ENCODE results near the gene MBD6. TPM values are rescaled to one million over a fixed set of nuclear protein-coding genes. Genes with fewer than 3 reads are reported as not detected.
"Not testable (repeated sequence)": the region's sequence is repeated elsewhere in the genome, so short reads cannot be mapped to it uniquely, and the experiment has no call there.

Gene MBD6
- polyA plus RNA-seq, 6 donors from 2014 or later = 1.8 to 8.2 (median 5.0) TPM

DNA sequence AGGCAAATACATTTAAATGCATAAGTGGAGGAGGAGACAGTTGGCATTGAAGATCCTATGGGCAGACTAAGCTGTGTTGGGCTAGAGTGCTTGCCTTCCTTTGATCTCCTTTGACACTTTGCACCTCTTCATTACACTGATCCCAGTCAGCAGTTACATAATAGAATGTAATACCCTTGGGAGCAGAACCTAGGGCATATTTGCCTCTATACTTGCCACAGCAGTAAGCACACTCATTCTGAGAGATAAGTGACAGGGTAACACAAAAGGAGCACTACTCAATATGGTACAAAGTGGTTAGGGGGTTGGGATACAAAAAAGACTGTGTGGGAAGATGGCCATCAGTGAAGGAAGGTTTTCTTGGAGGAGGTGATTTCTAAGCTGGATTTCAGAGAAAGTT is 25.8 kb upstream of the MBD6 start:
- Mint-ChIP-seq H3K4me1 (peaks cover 5 to 11% (median 6%) of the 10 kb centered on the region in 3 donors), H3K4me3 (no peak overlapping the region), H3K9me3 (no peaks in the 10 kb centered on the region), H3K27me3 (no peaks in the 10 kb centered on the region), H3K27ac (peak overlapping the region in 1 of 6 donors; percentile 0), H3K36me3 (peaks cover 8 to 38% of the 10 kb centered on the region in 2 donors)
- DNase-seq (no peak), ATAC-seq (ENCODE audit: low read depth in 2 of 2) (no peak)

DNA sequence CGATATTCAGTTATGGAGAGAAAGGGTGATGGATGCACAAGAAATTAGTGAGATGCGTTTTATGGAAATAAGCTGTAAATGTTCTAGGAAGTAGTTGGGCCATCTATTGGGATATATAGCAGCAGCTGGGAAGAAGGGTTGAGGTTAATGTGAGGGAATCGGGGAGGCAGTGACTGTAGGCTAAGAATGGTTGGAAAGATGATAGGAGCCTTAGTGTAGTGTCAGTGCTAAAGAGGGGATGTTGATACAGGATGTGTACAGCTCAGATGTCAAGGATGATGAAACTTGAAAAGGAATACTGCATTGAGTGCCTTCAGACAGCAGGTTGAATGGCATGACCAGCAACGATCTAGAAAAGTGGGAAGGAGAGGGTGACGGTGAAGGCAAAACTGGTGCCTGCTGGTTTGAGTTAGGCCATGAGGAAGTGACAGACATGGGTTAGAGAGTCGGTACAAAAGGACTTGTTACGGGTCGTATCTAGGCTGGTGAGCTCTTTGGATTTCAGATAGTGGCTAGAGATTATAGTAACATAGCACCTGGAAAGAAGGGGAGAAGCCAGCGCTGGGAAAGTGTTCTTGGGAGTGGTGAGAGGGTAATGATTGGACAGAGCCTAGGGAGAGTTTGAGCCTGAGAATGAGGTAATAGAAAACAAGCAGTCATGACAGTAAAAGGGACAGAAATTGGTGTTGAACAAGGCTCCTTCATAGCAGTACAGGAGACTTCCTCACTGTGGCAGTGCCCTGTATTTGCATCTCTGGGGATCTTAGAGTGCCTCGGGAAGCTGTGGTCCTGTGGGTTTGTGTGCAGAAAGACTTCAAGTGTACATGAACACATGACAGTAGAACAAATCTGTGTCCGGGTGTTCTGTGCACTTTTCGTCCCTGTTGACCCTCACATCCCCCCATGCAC is 25.1 kb upstream of the MBD6 start:
- Mint-ChIP-seq H3K4me1 (peaks cover 5 to 11% (median 6%) of the 10 kb centered on the region in 3 donors), H3K36me3 (peaks cover 13 to 37% of the 10 kb centered on the region in 2 donors), H3K27me3 (no peaks in the 10 kb centered on the region), H3K4me3 (no peak overlapping the region), H3K9me3 (no peaks in the 10 kb centered on the region), H3K27ac (peak overlapping the region in 4 of 6 donors; percentile 32 to 84 (median 58))
- ATAC-seq (ENCODE audit: low read depth in 2 of 2) = no peak
- DNase-seq = no peak

DNA sequence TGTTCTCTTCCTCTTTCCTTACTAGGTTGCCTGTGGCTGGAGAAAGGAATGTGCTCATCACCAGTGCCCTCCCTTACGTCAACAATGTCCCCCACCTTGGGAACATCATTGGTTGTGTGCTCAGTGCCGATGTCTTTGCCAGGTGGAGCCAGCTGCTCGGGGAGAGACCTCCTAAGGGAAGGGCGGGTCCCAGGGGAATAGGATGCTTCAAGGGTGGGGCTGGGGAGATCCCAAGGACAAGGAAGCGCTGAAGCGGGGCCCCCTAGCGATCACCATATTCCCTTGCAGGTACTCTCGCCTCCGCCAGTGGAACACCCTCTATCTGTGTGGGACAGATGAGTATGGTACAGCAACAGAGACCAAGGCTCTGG is 24.5 kb upstream of the MBD6 start:
- no peak overlapping the region for H3K4me3 Mint-ChIP-seq
- no peaks in the 10 kb centered on the region for H3K9me3 Mint-ChIP-seq
- ATAC-seq (ENCODE audit: low read depth in 2 of 2) = no peak
- peaks cover 5 to 11% (median 6%) of the 10 kb centered on the region in 3 donors for H3K4me1 Mint-ChIP-seq
- peaks cover 13 to 32% of the 10 kb centered on the region in 2 donors for H3K36me3 Mint-ChIP-seq
- peak overlapping the region in 3 of 6 donors; percentile 31 to 89 (median 47) for H3K27ac Mint-ChIP-seq
- no peak for DNase-seq
- H3K27me3 Mint-ChIP-seq = no peaks in the 10 kb centered on the region

DNA sequence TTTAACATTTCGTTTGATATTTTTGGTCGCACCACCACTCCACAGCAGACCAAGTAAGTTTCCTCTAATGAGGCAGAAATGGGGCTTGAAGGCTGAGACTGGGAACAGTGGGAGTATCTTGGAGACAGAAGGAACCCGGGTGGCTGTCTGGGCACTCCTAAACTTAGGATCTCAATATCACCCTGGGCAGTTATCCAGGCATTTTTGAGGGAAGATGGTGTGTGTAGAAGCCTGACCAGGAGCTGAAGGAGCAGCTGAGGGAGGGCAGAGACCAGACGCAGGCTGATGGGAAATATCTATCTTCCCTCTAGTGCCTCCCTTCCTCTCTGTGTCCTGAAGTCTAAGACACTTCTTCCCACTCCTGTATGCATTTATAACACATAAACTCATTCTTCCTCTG is 24.1 kb upstream of the MBD6 start:
- Mint-ChIP-seq H3K4me1 (peaks cover 5 to 11% (median 6%) of the 10 kb centered on the region in 3 donors), H3K9me3 (no peaks in the 10 kb centered on the region), H3K36me3 (peaks cover 13 to 32% of the 10 kb centered on the region in 2 donors), H3K4me3 (no peak overlapping the region), H3K27ac (peak overlapping the region in 2 of 6 donors; percentile 31 to 47), H3K27me3 (no peaks in the 10 kb centered on the region)
- DNase-seq = no peak
- ATAC-seq (ENCODE audit: low read depth in 2 of 2) = no peak

DNA sequence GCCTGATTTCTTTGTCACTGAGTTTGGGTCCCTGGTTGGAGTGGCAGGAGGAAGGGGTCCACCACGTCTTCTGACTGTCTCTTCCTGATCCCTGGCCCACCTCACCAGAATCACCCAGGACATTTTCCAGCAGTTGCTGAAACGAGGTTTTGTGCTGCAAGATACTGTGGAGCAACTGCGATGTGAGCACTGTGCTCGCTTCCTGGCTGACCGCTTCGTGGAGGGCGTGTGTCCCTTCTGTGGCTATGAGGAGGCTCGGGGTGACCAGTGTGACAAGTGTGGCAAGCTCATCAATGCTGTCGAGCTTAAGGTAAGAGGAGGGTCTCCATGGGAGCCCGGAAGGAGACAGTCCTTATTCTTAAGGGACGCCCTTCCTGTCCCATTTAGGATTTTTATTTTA is 22.4 kb upstream of the MBD6 start:
- Mint-ChIP-seq H3K27me3 (no peaks in the 10 kb centered on the region), H3K4me3 (no peak overlapping the region), H3K36me3 (peaks cover 13 to 32% of the 10 kb centered on the region in 2 donors), H3K9me3 (no peaks in the 10 kb centered on the region), H3K27ac (peak overlapping the region in 1 of 6 donors; percentile 10), H3K4me1 (peaks cover 5 to 11% (median 6%) of the 10 kb centered on the region in 3 donors)
- ATAC-seq (ENCODE audit: low read depth in 2 of 2) = no peak
- DNase-seq = no peak

DNA sequence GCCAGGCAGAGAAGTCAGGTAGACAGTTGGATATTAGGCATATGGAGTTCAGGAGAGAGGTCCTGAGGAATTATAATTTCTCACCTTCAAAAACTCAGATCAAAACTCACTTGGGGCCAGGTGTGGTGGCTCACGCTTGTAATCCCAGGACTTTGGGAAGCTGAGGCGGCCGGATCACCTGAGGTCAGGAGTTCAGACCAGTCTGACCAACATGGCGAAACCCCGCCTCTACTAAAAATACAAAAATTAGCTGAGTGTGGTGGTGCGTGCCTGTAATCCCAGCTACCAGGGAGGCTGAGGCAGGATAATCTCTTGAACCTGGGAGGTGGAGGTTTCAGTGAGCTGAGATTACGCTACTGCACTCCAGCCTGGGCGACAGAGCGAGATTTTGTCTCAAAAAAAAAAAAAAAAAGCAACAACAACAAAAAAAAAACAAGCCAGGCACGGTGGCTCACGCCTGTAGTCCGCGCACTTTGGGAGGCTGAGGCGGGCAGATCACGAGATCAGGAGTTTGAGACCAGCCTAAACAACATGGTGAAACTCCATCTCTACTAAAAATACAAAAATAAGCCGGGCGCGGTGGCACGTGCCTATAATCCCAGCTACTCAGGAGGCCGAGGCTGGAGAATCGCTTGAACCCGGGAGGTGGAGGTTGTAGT is 20.2 kb upstream of the MBD6 start:
- H3K4me3 Mint-ChIP-seq = peak overlapping the region in 1 of 8 donors; percentile 51
- peaks cover 13 to 26% of the 10 kb centered on the region in 2 donors for H3K36me3 Mint-ChIP-seq
- H3K27ac Mint-ChIP-seq = peak overlapping the region in 3 of 6 donors; percentile 11 to 36 (median 33)
- not testable (repeated sequence) for H3K27me3 Mint-ChIP-seq; H3K4me1 Mint-ChIP-seq; H3K9me3 Mint-ChIP-seq; DNase-seq; ATAC-seq (ENCODE audit: low read depth in 2 of 2)

DNA sequence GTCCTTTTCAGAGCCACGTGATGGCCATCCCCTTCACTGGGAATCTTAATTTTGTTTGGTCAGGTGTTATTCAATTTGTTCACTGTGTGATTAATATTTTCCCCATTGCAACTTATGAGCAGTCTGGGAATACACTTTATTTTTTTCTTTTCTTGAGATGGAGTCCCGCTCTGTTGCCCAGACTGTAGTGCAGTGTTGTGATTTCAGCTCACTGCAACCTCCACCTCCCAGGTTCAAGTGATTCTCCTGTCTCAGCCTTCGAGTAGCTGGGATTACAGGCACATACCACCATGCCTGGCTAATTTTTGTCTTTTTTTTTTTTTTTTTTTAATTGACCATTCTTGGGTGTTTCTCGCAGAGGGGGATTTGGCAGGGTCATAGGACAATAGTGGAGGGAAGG is 16.1 kb upstream of the MBD6 start:
- H3K4me3 Mint-ChIP-seq; H3K27me3 Mint-ChIP-seq; H3K4me1 Mint-ChIP-seq; H3K27ac Mint-ChIP-seq; H3K9me3 Mint-ChIP-seq; H3K36me3 Mint-ChIP-seq; ATAC-seq (ENCODE audit: low read depth in 2 of 2); DNase-seq: not testable (repeated sequence)

DNA sequence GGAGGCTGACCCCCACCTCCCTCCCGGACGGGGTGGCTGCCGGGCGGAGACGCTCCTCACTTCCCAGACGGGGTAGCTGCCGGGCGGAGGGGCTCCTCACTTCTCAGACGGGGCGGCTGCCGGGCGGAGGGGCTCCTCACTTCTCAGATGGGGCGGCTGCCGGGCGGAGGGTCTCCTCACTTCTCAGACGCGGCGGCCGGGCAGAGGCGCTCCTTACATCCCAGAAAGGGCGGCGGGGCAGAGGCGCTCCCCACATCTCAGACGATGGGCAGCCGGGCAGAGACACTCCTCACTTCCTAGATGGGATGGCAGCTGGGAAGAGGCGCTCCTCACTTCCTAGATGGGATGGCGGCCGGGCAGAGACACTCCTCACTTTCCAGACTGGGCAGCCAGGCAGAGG is 14.8 kb upstream of the MBD6 start:
- peaks cover 0 to 21% of the 10 kb centered on the region in 2 donors for H3K36me3 Mint-ChIP-seq
- H3K4me1 Mint-ChIP-seq, H3K9me3 Mint-ChIP-seq: not testable (repeated sequence)

DNA sequence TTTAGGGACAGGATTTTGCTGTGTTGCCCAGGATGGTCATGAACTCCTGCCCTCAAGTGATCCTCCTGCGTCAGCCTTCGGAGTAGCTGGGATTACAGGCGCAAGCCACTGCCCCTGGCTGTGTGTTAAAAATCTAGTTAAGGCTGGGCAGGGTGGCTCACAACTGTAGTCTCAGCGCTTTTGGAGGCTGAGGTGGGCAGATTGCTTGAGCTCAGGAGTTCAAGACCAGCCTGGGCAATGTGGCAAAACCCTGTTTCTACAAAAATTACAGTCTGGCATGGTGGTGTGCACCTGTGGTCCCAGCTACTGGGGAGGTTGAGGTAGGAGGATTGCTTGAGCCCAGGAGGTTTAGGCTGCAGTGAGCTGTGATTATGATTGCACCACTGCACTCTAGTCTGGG is 11.5 kb upstream of the MBD6 start:
- no peaks in the 10 kb centered on the region for H3K9me3 Mint-ChIP-seq
- no peak overlapping the region for H3K4me3 Mint-ChIP-seq
- no peaks in the 10 kb centered on the region for H3K27me3 Mint-ChIP-seq
- H3K36me3 Mint-ChIP-seq = peaks cover 0 to 27% of the 10 kb centered on the region in 2 donors
- H3K27ac Mint-ChIP-seq = no peak overlapping the region
- ATAC-seq (ENCODE audit: low read depth in 2 of 2) (no peak), DNase-seq (no peak)
- peaks cover 4 to 6% (median 4%) of the 10 kb centered on the region in 3 donors for H3K4me1 Mint-ChIP-seq

More for the DNA sequence above, 14.8 kb upstream of the MBD6 start:
- H3K27ac Mint-ChIP-seq; DNase-seq; H3K4me3 Mint-ChIP-seq; ATAC-seq (ENCODE audit: low read depth in 2 of 2); H3K27me3 Mint-ChIP-seq: not testable (repeated sequence)

DNA sequence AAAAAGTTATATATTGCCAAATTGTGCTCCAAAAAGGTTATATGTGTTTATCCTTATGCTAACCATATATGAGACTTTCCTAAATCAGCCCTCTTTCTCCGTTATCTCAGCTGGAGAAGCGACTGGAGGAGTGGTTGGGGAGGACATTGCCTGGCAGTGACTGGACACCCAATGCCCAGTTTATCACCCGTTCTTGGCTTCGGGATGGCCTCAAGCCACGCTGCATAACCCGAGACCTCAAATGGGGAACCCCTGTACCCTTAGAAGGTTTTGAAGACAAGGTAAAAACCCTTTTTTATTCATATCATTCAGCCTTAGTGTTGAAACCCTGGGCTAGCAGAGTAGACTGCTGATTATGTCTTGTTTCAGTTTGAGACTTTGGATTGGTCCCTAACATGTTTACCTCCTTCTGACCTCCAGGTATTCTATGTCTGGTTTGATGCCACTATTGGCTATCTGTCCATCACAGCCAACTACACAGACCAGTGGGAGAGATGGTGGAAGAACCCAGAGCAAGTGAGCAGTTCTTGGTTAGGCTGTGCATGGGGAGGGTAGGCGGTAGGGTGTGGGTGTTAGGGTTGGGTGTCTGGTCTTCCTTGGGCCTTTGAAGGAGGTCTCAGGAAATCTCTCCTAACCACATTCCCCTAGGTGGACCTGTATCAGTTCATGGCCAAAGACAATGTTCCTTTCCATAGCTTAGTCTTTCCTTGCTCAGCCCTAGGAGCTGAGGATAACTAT is 10.9 kb upstream of the MBD6 start:
- no peaks in the 10 kb centered on the region for H3K9me3 Mint-ChIP-seq
- H3K36me3 Mint-ChIP-seq = peaks cover under 1 to 27% of the 10 kb centered on the region in 2 donors
- DNase-seq (no peak), ATAC-seq (ENCODE audit: low read depth in 2 of 2) (no peak)
- no peak overlapping the region for H3K4me3 Mint-ChIP-seq
- H3K27ac Mint-ChIP-seq = peak overlapping the region in 4 of 6 donors; percentile 36 to 69 (median 56)
- H3K27me3 Mint-ChIP-seq = no peaks in the 10 kb centered on the region
- H3K4me1 Mint-ChIP-seq = peaks cover 4 to 6% (median 4%) of the 10 kb centered on the region in 3 donors

DNA sequence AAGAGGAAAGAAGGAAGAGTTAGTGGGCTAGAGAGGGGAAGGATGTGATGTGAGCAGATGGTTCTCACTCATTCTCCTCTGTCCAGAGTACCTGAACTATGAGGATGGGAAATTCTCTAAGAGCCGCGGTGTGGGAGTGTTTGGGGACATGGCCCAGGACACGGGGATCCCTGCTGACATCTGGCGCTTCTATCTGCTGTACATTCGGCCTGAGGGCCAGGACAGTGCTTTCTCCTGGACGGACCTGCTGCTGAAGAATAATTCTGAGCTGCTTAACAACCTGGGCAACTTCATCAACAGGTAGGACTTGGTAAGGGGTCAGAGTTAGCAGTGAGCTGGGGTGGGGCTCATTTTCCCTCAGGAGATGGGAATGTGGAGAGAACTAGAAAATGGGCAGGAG is 10.0 kb upstream of the MBD6 start:
- Mint-ChIP-seq H3K27ac (peak overlapping the region in 5 of 6 donors; percentile 49 to 87 (median 65)), H3K4me1 (peaks cover 4 to 10% (median 7%) of the 10 kb centered on the region in 3 donors), H3K27me3 (no peaks in the 10 kb centered on the region), H3K36me3 (peaks cover 9 to 27% of the 10 kb centered on the region in 2 donors), H3K4me3 (no peak overlapping the region), H3K9me3 (no peaks in the 10 kb centered on the region)
- no peak for ATAC-seq (ENCODE audit: low read depth in 2 of 2)
- DNase-seq = no peak

DNA sequence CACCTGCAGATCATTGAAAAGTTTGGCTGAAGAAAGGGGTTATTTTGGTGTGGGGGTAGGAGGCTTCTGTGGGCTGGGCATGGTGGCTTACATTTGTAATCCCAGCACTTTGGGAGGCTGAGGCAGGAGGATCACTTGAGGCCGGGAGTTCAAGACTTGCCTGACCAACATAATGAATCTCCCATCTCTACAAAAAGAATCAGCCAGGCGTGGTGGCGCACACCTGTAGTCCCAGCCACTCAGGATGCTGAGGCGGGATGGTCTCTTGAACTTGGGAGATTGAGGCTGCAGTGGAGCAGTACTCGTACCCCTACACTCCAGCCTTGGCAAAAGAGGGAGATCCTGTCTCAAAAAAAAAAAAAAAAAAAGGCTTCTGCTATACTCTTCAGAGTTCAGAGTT is 9.4 kb upstream of the MBD6 start:
- ATAC-seq (ENCODE audit: low read depth in 2 of 2) (no peak), DNase-seq (no peak)
- H3K9me3 Mint-ChIP-seq = no peaks in the 10 kb centered on the region
- H3K27me3 Mint-ChIP-seq = no peaks in the 10 kb centered on the region
- H3K27ac Mint-ChIP-seq = peak overlapping the region in 3 of 6 donors; percentile 14 to 74 (median 59)
- peaks cover 9 to 27% of the 10 kb centered on the region in 2 donors for H3K36me3 Mint-ChIP-seq
- no peak overlapping the region for H3K4me3 Mint-ChIP-seq
- H3K4me1 Mint-ChIP-seq = peaks cover 6 to 16% (median 13%) of the 10 kb centered on the region in 3 donors

DNA sequence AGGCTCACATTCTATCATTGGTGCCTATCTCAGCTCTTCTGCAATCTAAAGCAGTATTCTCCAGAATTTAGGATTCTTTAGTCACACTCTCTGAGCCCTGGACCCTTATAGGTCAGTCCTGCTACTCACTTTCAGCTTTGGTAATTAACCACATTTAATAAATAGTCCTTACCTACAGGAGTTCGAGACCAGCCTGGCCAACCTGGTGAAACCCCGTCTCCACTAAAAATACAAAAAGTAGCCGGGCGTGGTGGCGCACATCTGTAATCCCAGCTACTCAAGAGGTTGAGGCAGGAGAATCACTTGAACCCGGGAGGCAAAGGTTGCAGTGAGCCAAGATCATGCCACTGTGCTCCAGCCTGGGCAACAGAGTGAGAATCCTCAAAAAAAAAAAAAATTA is 8.9 kb upstream of the MBD6 start:
- H3K4me3 Mint-ChIP-seq = peak overlapping the region in 1 of 8 donors; percentile 33
- DNase-seq; H3K27me3 Mint-ChIP-seq; H3K9me3 Mint-ChIP-seq; ATAC-seq (ENCODE audit: low read depth in 2 of 2): not testable (repeated sequence)
- H3K27ac Mint-ChIP-seq = peak overlapping the region in 3 of 6 donors; percentile 54 to 59 (median 58)
- peaks cover 10 to 20% (median 17%) of the 10 kb centered on the region in 3 donors for H3K4me1 Mint-ChIP-seq
- H3K36me3 Mint-ChIP-seq = peaks cover 9 to 27% of the 10 kb centered on the region in 2 donors
